Caki2 (cell line): ENCODE data around the gene LCAT. TPM values are rescaled to one million over a fixed set of nuclear protein-coding genes. Genes with fewer than 3 reads are reported as not detected.

ENCODE experiments used
- DNase-seq: peaks from one replicate; pipeline ENCODE4 v3.0.0-alpha.2; 2015; ENCODE audit warnings: low read depth
- in situ Hi-C: cut with HindIII; loops from 2 replicates; pipeline ENCODE4 v1.10.0; 2016; ENCODE audit warnings: low sequenced_read_pairs, low pct_unique_long_range_greater_than_20kb, mixed read lengths
- total RNA-seq: library from RNA; depleted of rRNA; stranded (reverse); fragments of >200 nt; shearing (Covaris generic); gene quantifications from 2 replicates; pipeline ENCODE4 v1.2.3, GENCODE V29; 2014; ENCODE audit warnings: low replicate concordance; rRNA removed

Gene LCAT
- total RNA-seq, 1 experiment from 2014 or later, result 1.7 TPM

DNA sequence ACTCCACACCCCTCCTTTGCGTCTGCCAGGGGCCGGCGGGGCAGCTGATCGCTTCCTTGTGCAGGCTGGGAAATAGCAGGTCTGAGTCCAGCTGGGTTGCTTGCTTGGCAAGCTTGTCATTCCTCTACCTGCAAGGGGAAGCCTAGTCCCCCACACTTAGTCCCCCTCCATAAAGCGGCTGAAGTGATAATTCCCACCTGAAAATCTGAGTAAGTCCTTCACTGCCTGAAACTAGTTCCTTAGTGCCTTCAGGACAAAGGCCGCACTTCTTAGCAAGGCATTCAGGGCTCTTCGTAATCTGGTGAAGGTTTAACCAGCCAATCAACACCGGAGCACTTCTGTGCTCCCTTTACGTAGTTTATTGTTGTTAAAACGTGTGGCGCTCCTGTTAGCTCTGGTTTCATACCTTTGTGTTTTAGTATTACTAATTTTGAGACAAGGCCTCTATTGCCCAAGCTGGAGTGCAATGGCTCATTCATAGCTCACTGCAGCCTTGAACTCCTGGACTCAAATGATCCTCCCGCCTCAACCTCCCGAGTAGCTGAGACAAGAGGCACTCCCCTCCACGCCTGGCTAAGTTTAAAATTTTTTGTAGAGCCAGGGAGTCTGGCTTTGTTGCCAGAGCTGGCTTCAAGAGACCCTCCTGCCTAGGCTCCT is 50.0 kb downstream of the LCAT start:
- no peak for DNase-seq
- in situ Hi-C loops, result loop anchor here (25.0 kb wide), 1 partner anchor 168 kb away; no protein-coding TSS in a partner anchor

DNA sequence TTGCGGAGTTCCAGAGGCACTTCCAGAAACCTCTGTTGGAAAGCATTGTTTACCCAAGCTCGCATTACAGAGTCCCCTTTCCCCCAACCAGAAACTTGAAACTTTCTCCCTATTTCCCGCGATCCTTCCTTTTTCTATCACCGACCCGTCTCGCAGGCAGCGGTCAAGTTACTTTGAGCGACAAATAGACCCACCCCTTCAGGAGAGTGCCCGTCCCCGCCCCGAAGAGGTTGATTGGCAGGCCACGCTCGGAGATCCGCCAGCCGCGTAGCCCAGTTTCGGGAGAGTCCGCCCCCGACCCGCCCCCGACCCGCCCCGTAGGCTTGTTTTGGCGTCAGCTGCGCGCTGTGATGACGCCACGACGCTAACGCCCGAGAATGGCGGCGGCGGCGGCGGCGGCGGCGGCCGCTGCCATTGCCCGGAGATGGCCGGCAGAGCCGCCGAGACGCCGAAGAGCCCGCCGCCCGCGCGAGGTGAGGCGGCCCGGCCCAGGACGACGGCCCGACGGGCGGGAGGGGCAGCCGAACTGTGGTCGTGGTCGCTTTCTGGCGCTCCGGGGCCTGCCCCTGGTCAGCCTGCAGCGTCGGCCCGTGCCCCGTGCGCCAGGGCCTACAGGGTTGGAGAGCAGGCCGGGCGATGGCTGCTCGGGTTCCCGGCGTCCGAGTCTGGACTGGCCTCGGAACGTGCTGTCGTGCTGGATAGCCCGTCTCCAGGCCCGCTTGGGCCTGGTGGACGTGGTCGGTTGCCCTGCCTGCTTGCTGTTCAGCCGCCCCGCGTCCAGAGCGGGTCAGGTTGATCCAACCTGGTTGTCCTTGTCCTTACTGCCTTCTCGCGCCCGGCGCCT is 50.8 kb downstream of the LCAT start, which contains the start of gene PSKH1:
PSKH1 (plus strand) TSS at position 356 of the 844 bp plus-strand sequence. CDS start 15,496 bp downstream, outside the sequence.
- DNase-seq, result peak; percentile 88
- in situ Hi-C loops, result loop anchor here (25.0 kb wide), 1 partner anchor 169 kb away; no protein-coding TSS in a partner anchor

GRCh38 chr16:67892375-67892774 is 51.5 kb downstream of the LCAT start:
- no peak for DNase-seq
- in situ Hi-C loops, result loop anchor here (25.0 kb wide), 1 partner anchor 170 kb away; no protein-coding TSS in a partner anchor

Other genes with a start within 250 kb of the LCAT start
- 13.5 and 15.7 TPM in 2 replicates for gene GFOD2, start 224.8 kb downstream of the LCAT start, total RNA-seq
- 2.9 and 3.7 TPM in 2 replicates for gene RANBP10, start 137.6 kb downstream of the LCAT start, total RNA-seq
- 0.20 and 0.38 TPM in 2 replicates for gene TSNAXIP1, start 137.2 kb downstream of the LCAT start, total RNA-seq
- gene THAP11, start 101.8 kb downstream of the LCAT start, total RNA-seq, result 42.3 and 56.6 TPM in 2 replicates
- 240 and 242 TPM in 2 replicates for gene NUTF2, start 97.2 kb downstream of the LCAT start, total RNA-seq
- 14.4 and 24.4 TPM in 2 replicates for gene CENPT, start 96.4 kb downstream of the LCAT start, total RNA-seq
- gene EDC4, start 71.1 kb downstream of the LCAT start, total RNA-seq, result 43.7 and 46.6 TPM in 2 replicates
- 0.84 and 23.3 TPM in 2 replicates for gene NRN1L, start 59.2 kb downstream of the LCAT start, total RNA-seq
- 18.0 and 25.9 TPM in 2 replicates for gene PSKH1, start 50.9 kb downstream of the LCAT start, total RNA-seq
- 1.1 TPM in 1 of 2 replicates, not detected in the other for gene CTRL, start 12.3 kb downstream of the LCAT start, total RNA-seq
- 28.8 and 62.9 TPM in 2 replicates for gene PSMB10, start 7.3 kb downstream of the LCAT start, total RNA-seq
- 19.8 and 49.8 TPM in 2 replicates for gene SLC12A4, start 24.5 kb upstream of the LCAT start, total RNA-seq
- not detected in 2 replicates for gene DPEP3, start 36.4 kb upstream of the LCAT start, total RNA-seq
- gene DPEP2, start 55.4 kb upstream of the LCAT start, total RNA-seq, result not detected in 2 replicates
- gene DPEP2NB, start 71.8 kb upstream of the LCAT start, total RNA-seq, result not detected in 2 replicates
- gene DDX28, start 79.1 kb upstream of the LCAT start, total RNA-seq, result 21.6 and 28.9 TPM in 2 replicates
- 17.5 and 29.2 TPM in 2 replicates for gene DUS2, start 79.2 kb upstream of the LCAT start, total RNA-seq
- gene NFATC3, start 141.2 kb upstream of the LCAT start, total RNA-seq, result 15.9 and 20.6 TPM in 2 replicates